NK-92 (cell line): ENCODE measurements around the gene TBCA.
"Not testable (repeated sequence)": the region's sequence is repeated elsewhere in the genome, so short reads cannot be mapped to it uniquely, and the experiment has no call there.

Source experiments
- DNase-seq: peaks from one replicate; lab custom pipeline; 2025; ENCODE audit not compliant: unreplicated experiment; lab: John Stamatoyannopoulos, UW

TBCA gene

DNA sequence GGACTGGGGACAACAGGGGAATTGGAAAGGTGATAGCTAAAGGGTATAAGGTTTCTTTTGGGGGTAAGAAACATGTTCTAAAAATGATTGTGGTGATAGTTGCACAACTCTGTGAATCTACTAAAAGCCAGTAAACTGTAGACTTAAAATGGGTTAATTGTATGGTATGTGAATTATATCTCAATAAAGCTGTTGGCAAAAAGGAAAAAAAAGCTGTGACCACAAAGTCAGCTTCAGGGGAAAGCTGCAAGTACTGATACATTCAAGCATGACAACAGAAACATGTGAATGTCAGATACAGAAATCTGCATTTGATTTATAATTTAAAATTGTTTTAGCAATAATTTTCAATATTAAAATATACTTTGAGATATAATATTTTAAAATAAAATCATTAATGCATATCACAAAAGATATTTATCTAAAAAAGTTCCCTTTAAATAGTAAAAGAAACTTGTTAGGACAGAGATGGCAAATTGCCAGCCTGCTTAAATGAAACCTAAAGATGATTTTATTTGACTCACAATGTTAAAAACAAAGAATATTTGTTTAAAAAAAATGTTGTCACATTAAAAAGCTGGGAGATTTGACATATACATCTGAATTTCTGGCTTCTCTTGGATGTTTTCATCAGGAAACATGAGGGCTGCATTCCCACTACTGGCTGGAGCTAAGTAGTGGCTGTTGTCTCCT is 66.0 kb downstream of the TBCA start:
- DNase-seq: no peak

- no peak for DNase-seq
Observed at GRCh38 chr5:77709340-77709739, 66.8 kb downstream of the TBCA start.

- no peak for DNase-seq
Observed at GRCh38 chr5:77707791-77708190, 68.3 kb downstream of the TBCA start.

DNA sequence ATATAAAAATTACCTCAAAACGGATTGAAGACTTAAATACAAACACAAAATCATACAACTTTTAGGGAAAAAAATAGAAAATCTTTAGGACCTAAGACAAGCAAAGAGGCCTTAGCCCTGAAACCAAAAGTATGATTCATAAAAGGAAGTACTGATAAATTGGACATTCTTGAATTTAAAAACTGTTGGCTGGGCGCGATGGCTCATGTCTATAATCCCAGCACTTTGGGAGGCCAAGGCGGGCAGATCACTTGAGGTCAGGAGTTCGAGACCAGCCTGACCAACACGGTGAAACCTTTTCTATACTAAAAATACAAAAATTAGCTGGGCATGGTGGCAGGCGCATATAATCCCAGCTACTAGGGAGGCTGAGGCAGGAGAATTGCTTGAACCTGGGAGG is 76.6 kb downstream of the TBCA start:
- DNase-seq: not testable (repeated sequence)

DNA sequence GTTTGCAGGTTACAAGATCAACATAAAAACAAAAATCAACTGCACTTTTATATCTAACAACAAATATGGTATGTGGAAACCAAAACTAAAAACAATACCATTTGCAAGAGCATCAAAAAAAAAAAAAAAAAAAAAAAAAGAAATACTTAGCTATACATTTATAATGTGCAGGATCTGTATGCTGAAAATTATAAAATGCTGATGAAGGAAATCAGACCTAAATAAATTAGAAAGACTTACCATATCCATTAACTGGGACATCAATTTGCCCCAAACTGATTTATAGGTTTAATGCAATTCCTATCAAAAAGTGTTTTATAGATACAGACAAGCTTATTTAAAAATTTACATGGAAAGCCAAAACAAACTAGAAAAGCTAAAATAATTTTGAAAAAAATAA is 77.2 kb downstream of the TBCA start:
- no peak for DNase-seq

- DNase-seq: no peak
Observed at GRCh38 chr5:77697692-77698091, 78.4 kb downstream of the TBCA start.

DNA sequence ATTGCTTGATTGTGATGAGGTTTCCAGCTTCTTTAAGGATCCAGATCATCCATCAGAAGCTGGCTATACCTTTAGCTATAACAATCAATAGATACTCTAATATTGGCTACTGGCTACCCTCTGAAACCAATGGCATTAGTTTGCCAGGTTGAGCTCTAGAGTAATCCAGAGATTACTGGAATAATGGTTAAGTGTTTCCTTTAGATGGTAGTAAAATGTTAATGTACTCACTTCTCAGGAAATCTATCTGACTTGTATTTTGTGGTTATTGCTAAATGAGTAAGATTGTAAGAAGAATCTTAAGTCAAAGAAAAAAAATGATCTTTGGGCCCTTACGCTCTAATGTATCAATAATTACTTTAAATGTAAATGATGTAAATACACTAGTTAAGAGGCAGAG is 80.0 kb downstream of the TBCA start:
- DNase-seq: no peak

DNA sequence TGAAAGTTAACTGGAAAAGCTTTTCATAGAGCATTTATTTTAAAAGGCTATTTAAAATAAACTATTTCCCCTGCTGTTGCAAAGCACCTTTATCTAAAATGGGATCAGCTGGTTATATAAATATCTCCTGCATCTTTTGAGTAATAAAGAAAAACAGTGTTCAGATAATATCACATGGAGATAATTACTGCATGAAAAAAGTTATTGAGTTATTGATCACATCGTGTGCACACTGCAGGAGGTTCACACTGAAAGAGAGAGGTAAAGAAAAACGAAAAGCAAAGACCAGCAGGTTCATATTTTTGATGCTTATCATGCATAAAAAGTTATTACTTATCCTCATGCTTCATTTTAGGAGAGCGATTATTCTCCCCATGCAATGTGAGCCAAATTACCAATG is 82.2 kb downstream of the TBCA start:
- no peak for DNase-seq

GRCh38 chr5:77683171-77683732 is 92.9 kb downstream of the TBCA start:
- DNase-seq: no peak

- DNase-seq: no peak
Observed at GRCh38 chr5:77670526-77670925, 105.6 kb downstream of the TBCA start.

GRCh38 chr5:77669677-77670076 is 106.5 kb downstream of the TBCA start:
- no peak for DNase-seq

DNA sequence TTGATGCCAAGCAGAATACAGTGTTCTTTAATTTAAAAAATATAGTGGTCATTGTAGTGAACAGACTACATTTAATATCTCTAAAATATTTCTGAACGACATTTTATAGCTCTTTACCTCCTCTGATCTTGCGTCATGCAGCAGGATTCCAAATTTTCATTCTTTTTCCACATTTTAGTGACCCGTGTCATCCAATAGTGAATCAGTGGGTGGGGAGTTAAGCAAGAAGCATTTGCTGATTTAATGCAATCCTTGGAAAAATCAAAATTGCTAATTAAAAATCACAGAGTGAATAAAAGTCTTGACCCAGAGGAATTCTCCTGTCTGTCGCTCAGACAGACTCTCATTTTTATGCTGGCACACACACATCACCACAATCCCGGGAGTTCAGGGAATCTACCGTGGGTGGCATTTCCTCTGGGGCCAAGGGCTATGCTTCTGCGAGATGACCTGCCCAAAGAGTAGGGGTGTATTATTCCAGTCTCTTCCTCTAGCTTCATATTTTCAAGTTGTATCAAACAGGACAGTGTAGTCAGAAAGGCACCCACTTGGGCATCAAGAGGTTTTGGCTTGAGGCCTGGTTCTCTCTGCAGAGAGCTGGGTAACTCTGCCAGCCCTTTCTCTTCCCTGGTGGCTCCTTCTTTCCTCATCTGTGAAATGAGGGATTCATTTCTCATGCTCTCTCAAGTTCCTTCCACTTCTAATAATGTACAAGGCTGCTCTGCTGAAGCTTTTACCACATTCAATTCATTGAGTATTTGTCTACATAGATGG is 112.9 kb downstream of the TBCA start:
- no peak for DNase-seq

GRCh38 chr5:77662635-77663034 is 113.5 kb downstream of the TBCA start:
- no peak for DNase-seq

- DNase-seq: no peak
Observed at GRCh38 chr5:77658662-77659061, 117.5 kb downstream of the TBCA start.

DNA sequence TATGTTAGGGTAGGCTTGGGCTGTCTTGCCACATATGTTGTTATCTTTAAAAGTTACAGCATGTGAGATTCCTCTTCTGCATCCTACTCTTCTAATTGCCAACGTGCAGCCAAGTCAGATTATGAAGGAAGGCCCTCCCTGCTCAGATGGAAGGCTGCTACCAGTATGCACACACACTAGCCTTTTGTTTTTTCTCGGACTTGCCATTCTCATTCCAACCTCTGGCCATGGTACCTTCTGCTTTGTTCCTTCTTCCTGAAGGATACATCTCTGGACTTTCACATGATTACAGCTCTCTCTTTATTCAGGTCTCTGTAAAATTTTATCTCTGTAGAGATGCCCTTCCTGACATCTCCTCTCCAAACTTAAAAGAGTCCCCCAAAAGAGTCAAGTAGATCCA is 124.8 kb downstream of the TBCA start:
- no peak for DNase-seq

- DNase-seq: no peak
Observed at GRCh38 chr5:77650686-77651085, 125.5 kb downstream of the TBCA start.

DNA sequence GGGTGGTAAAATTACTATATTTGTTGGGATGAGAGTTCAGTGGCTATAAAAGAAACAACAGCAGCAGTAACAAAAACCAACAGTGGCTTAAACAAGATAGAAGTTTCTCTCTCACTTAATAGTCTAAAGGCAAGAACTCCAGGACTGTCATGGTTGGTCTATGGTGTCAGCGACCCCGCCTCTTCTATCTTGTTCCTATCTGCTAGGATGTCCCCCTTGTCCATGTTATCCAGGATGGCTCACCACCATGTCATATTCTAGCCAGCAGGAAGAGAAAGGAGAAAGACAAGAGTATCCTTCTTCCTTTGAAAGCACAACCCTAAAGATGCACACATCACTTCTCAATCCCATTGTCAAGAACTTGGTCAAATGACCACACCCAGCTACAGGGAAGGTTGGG is 126.4 kb downstream of the TBCA start:
- no peak for DNase-seq

DNA sequence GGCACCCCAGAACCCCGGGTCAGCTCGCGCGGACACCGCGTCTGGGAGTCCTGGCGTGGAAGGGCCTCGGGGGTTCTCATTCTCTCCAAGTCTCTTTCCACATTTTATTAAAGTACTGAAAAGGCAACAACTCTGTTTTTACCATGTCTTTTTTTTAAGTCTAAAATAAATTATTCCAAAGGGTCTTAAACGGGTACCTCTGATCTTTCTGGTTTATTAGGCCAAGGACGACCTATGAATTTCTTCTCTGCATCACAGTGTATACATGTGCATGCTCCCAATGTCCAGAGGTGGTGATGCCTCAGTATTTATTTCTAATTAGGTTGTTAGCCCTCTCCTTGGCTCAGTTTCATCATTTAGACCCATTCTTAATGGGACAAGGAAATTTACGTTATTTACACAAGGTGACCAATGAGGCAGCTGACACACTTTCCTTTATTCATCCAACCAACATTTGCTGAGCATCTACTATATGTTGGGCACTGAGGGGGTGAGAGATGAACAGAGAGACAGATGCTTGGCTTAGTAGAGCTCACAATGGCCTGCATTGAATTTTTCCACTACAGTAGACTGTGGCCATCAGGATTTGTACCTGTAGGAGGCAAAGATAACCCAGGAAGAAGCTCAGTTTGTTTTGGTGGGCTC is 130.0 kb downstream of the TBCA start:
- DNase-seq: no peak

- DNase-seq: no peak
Observed at GRCh38 chr5:77645158-77645994, 130.8 kb downstream of the TBCA start.

- DNase-seq: no peak
Observed at GRCh38 chr5:77644371-77645157, 131.6 kb downstream of the TBCA start.
